ENCODE data around the gene USP43.

USP43 gene

DNA sequence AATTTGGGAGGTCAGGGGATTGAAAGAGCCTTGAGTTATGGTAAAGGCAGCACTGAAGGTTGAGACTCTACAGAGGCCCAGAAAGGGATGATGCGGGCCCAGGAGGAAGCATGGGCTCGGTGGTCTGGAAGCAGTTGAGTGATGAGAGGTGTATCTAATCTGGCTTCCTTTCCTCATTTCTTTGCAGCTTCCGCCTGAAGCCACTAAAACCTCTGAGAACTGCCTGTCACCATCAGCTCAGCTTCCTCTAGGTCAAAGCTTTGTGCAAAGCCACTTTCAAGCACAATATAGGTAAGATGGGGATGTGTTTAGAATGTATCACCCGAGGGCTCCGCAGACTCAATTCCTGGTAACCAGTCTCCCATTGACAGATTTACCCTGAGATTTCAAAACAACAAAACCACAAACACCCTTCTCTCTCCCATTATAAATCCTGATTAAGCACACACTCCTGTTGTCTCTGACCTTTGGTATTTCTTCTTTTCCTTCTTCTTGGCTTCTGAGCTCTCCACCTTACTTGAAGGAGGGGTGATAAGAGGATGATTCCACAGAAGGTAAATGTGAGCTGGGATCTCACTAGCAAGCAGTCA, 21.2 kb downstream of the USP43 start:
- DNase-seq: no peak

DNA sequence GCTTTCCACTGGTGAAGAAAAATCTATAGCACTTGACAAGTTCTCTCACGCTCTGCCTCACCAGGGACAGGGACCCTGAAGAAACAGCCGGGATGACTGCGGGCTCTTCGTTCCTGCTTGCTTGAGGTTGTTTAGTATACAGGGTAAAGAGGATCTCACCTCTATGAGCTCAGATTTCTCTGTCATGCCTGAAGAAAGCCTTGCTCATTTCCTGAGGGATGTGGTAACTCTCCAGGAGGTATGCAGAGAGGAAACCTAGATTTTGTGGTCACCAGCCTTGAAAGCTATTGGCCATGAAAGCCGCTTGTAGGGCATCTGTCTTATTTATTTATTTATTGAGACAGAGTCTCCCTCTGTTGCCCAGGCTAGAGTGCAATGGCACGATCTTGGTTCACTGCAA, 23.2 kb downstream of the USP43 start:
- DNase-seq: no peak

DNA sequence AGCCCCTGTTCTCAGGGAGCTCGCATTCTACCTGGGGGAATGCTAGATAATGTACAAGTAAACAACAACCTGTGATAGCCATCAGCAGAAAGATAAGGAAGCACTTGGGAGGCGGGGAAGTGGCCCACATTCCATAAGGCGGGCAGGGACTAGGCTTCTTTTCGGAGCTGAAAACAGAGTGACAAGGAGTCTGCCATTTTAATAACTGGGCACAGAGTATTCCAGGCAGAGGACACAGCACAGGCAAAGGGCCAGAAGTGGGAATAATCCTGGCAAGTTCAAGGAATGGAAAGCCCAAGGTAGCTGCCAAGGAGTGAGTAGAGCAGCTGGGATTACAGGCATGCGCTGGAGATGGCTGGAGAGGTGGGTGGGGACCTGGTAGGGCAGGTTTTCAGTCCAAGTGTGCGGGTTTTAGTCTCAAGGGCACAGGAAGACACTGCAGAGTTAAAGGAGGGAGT, 24.3 kb downstream of the USP43 start:
- DNase-seq: no peak

DNA sequence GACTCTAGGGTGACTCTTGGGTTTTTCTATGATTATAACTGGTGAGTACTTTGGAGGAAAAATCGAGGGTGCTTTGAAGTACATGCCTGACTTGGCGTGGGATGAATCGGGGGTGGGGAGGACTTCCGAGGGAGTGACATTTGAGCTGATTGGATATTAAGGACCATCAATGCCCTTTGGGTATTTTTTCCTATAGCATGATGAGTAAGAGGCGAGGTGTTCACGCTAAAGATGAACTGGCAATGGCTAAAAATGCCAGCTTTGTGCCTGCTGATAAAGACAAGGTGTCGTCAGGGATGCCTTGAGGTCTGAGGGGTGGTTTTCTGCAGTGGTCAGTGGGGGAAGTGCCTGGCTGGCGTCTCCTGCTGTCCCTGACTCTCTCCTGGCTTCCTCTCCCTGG, 25.3 kb downstream of the USP43 start:
- no peak for DNase-seq

DNA sequence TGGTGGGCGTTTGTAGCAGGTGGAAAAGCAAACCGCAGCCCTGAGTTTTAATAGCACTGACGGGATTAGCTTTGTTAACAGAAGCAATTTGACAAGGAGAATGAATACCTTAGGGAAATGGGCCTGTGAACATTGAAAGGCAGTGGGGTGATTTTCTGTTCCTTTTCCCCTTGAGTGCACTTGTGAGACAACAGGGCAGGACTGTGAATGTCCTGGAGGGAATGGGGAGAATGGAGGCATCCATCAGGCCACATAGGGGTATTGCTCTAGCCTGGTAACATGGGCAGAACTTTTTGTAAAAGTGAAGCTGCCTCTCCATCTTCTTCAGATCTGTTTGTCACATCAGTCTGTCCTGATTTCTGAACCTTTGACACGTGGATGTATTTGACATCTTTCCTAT, 26.2 kb downstream of the USP43 start:
- no peak for DNase-seq

DNA sequence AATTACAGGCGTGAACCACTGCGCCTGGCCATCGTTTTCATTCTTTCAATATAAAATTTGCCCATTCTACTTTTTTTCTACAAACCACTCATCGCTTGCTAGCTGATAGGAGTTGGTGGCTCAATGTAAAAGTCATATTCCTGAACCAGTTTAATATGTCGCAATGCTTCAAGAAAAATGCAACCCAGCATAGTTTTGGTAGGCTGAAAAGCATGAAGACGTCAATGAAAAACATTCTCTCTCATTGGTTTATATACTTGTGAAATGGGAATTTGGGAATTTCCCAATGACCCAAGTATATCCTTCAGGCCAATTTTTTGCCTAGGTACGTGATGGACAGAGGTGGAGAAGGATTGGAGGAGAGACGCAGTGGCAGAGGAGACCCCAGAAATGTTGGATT, 26.9 kb downstream of the USP43 start:
- DNase-seq: no peak

DNA sequence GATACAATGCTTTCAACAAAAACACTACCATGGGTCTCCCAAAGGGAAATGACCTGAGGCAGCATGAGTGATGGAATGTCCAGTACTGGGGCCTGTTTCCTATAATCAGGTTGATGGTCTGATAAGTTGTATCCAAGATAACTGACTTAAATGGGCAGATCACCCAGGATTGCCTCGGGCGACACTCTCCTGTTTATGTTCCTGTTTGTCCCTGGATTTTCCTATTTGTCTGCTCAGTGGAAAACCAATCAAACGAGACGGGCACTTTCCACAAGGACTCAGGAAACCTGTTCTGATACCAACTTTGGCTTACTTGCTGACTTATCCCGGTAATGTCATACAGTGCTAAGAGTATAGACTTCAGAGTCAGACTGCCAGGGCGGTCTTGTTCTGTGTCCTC, 27.4 kb downstream of the USP43 start:
- DNase-seq: no peak

DNA sequence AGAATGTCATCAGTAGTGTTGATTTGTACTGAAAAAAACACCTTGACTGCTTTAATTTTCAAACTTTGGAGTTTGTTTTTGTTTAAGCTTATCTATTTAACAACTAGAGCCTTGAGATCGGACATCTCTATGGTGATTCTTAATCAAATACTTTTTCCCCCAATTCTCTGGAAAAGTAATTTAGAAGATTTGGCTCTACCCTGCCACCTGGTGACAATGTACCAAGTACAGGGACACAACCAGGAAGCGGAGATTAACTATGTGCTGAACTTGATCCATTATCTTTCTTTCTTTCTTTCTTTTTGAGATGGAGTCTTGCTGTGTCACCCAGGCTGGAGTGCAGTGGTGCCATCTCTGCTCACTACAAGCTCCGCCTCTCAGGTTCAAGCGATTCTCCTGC, 30.8 kb downstream of the USP43 start:
- no peak for DNase-seq

DNA sequence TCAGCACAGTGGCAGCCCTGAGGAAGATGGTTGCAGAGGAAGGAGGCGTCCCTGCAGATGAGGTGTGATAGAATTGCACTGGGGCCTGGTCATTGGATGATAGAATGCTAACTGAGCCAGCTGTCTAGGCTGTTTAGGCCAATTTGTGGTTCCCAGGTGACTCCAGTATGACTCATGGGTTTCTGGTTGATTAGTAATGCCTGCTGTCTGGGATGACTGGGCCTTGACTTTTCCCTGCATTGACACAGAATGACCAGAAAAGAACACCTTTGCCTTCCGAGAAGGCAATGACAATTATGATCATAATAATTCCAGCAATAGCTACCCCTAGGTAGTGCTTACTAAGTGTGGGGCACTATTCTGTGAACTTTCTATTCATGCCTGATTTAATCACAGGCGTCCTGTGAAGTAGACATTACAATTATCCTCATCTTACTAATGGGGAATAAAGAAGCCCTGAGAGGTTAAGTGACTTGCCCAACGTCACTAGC, 31.5 kb downstream of the USP43 start:
- DNase-seq: peak; percentile 32

DNA sequence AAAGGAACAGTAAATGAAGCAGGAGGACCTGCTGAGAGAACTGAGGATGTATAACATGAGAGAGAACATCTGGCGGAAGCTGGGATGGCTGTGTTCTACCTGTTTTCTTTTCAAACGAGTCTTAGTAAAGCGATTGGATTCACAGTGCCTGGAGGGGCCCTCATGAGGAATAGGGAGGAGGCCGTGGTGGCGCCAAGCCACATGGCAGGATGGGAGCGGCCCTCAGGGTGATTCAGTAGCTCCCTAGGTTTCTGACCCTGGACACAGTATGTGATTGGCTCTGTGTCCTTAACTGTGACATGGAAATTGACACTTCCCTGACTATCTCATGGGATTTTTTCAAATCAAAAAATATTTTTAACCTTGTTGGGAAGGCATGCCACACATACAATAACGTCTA, 32.1 kb downstream of the USP43 start:
- no peak for DNase-seq

DNA sequence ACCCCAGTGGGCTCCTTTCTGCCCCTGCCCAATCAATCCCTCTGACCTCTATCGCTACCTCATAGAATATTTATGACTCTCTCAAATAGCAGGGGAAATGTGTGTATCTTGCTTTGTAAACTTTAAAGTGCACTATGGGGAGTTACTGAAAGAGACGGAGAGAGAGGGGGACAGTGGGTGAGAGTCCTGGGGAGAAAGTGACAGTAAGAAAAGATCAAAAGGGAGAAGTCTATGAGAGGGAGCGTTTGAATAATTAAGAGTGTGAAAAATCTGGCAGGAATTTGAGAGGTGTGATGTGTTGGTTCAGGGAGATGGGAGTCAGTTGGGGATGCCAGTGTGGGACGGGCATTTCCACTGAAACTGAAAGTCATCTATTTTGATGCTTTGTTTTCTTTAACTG, 32.6 kb downstream of the USP43 start:
- DNase-seq: no peak

DNA sequence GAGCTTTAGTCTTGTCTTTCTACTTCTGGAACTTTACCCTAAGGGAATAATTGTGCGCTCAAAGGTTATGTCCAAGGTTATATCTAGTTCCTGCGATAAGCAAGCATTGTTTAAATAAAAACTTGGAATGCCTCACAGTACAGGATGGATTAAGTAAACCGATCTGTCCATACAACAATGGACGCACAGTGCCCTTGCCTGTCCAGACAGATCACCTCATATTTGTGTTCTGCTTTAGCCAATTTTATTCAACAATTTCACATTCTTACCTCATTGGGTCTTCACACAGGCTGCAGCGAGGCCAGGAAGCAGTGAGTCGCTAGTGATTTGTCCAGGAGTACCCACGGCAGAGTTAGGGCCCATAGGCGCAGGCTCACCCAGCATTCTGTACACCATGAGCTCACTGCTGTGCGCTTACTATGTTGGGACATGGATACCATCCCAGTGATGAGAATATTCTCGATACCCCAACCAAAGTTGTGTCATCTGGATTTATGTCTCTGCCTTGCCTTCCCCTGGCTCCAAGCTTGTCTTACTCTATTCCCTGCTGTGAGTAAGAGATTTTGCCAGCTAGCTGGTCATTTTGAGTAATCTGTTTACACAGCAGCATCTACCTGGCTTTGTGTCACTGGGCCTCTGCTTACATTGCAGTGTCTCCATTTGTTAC, 39.8 kb downstream of the USP43 start:
- no peak for DNase-seq

DNA sequence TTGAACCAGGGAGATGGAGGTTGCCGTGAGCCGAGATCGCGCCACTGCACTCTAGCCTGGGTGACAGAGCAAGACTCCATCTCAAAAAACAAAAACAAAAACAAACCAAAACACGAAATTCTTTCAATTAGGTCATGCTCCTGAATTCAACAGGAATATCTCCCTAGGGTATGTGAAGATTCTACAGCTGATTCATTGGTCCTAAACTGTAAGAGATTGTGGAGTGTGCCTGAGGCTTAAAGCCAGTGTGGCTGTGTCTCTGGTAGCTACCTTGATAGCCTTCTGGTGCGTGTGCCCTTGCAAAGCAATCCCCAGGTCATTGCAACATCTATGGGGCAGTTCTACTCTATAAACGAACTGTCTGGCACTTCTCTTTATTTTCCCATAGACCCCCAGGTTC, 48.4 kb downstream of the USP43 start:
- DNase-seq: no peak

DNA sequence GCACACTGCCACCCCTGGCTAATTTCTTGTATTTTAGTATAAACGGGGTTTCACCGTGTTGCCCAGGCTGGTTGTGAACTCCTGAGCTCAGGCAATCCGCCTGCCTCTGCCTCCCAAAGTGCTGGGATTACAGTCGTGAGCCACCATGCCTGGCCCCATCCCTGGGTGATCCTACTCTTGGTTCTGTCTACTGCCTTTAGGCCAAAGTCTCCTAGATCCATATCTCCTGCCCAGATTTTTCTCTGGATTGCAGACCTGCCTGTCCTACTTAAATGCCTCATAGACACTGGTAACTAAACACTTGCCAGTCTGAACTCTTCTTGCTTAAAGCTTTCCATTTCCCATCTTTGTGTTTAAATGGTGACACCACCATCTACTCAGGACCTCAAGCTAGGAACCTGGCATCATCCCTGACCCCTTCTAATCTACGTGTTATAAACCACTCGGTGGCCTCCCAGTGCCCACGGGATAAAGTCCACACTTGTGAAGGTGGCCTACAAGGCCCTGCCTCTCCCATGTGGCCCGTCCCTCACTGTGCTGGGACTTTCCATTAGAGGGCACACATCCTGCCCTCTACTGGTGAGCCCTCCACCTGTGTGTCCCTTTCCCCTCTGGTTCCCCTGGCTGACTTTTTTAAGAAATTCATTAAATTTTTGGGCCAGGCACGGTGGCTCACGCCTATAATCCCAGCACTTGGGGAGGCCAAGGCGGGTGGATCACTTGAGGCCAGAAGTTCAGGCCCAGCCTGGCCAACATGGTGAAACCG, 51.1 kb downstream of the USP43 start:
- DNase-seq: no peak

DNA sequence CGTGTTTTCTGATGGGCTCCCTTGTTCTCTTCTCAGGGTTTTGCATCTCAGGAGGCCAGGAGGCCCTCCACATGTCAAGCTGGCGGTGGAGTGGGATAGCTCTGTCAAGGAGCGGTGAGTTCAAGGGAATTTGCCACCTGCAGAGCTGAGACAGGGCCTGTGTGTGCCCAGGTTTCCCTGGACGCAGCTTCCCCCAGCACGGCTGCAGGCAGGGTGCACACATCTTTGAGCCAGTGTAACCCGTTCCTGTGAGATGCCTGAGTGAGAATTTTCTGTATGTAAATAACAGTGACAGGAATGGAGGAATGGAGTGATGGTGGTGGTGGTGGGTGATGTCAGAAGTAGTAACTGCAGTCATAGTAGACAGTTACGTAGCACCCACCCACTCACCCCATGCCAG, 54.8 kb downstream of the USP43 start:
- no peak for DNase-seq

DNA sequence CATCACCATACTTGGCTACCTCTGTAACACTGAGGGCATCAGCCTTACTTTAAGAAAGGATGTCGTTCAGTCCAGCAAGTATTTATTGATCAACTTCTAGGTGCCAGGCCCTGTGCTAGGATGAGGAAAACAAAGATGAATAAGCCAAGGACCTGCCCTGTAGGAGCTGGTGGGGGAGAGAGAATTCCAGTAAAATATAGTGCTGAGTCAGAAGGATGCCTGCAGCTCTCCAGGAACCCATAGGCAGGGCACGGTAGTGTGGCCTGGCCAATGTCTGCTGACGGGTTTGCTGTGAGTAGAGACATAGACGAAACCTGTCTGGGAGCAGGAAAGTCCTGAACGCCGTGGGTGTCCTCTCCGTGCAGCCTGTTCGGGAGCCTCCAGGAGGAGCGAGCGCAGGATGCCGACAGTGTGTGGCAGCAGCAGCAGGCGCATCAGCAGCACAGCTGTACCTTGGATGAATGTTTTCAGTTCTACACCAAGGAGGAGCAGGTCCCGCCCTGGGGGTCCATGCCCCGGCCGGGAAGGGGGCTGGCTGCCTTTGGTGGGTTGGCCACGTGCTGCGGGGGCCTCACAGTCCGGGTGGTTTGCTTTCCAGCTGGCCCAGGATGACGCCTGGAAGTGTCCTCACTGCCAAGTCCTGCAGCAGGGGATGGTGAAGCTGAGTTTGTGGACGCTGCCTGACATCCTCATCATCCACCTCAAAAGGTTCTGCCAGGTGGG, 55.6 kb downstream of the USP43 start:
- DNase-seq: no peak

DNA sequence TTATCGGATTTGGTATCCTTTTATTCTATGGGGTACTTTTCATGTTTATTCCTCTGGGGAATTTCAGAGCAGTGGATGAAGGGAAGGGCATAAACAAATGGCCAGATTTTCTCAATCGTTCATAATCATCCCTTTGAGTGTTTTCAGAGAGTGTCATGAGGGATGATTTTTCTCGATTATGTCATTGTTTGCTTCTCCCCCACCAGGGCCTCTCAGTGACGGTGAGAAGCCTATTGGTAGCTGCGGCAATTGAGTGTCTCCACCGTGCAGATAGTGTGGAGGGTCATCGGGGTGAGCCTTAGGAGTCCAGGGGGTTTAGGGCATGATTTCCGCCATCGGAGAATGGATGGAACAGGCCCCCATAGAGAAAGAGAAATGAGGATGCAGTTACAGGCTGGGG, 57.2 kb downstream of the USP43 start:
- no peak for DNase-seq

DNA sequence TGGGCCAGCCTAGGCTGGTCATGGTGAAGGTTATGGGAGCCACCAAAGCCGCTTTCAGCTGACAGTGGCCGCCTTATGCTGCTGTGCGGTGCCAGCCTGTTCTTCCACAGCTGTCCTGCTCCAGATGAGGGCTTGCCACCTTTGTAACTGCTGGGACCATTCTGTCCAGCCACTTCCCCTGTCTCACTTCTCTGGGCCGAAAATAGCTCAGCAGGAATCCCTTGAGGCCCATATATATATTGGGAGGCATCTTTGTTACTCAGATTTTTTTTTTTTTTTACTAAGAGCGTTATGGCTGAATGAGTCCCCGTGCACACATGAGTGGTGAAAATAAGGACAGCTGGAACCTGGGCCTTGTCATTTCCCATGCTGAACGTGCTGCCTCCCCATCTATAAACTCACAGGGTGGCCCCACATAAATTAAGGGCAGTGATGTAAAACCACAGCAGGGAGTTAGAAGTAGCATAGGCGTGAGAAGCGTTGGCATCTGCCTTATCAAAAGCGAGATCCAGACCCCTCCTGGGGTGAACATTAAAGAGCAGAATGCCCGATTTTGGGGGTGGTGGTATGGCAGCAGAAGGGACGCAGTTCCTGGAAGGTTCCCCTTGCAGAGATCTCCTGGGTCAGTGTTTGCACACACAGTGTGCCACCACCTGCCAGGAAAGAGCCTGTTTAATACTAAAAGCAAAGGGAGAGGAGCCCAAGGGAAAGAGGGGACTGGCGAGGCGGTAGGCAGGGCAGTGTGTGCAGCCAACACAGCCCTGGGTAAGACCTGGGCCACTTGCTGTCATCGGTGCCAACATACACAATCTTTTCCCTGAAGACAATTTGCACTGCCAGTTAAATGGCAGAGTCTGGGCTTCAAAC, 57.8 kb downstream of the USP43 start:
- no peak for DNase-seq

DNA sequence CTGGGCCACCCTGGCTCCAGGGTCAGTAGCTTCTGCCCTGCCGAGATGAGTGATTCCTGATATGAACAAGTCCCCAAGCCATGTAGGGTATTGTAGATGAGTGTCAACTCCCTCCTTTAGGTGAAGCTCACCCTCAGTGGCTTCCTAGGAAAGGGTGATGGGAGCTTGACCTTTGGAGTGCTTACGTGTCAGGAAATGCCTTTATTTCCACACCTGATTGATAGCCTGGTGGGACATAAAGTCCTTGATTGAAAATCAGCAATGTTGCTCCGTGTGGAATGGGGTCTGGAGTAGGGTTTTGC, 58.4 kb downstream of the USP43 start:
- DNase-seq: no peak

DNA sequence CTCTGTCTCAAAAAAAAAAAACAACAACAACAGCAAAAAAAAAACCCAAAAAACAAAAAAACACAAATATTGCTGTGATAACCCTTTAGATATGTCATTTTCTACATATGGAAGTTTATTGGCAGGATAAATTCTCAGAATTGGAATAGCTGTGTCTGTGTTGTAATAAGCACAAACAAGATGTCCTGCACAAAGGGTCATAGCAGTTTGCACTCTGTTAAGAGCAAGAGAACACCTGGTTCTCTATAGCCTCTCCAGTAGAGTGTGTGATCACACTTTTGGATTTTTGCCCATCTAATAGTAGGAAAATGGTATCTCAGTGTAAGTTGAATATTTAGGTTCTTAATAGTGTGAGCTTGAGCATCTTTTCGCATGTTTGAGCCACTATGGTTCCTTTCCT, 60.4 kb downstream of the USP43 start:
- no peak for DNase-seq

DNA sequence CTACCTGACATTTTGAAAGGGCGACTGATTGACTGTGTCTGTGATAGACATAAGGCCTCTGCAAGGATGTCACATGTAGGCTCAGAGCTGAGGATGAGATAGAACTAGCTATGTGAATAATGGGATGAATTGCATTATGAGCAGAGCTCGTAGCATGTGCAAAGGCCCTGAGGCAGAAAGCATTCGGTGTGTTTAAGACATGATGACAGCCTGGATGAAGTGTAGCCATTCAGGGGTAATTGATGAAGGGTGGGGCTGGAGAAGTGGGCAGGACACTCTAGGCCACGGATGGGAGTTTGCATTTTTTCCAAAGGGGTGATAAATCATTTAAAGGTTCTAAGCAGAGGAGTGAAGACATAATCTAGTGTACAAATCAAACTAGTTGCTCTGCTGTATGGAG, 62.6 kb downstream of the USP43 start:
- no peak for DNase-seq

DNA sequence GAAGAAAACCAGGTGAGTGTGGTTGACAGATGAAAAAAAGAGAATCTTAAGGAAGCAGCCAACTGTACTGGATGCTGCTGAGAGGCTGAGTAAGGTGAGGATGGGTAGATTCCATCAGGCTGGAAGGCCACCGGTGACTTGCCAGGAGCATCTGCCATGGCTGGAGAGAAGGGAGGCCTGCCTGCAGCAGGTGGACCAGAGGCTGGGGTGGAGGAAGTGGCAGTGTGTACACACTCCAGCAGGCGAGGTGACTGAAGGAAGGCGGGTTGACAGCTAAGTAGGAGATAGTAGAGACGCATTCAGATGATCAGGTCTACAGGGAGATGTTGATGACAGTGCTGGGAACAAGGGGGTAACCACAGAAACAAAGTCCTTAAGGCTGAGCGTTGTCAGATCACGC, 69.5 kb downstream of the USP43 start:
- no peak for DNase-seq

DNA sequence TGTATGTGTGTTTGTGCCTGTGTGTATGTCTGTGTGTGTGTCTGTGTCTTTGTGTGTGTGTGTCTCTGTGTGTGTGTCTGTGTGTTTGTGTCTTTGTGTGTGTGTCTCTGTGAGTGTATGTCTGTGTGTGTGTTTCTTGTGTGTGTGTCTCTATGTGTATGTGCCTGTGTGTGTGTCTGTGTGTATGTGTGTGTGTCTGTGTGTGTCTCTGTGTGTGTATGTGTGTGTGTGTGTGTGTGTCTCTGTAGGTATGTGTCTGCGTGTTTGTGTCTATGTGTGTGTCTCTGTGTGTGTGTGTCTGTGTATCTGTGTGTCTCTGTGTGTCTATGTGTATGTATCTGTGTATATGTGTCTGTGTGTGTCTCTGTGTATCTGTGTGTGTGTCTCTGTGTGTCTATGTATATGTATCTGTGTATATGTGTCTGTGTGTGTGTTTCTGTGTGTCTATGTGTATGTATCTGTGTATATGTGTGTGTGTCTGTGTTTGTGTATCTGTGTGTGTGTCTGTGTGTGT, 70.2 kb downstream of the USP43 start:
- DNase-seq: no peak
